Ovary (tissue), 3 donors: ENCODE results near the gene SH2D7.

ENCODE experiments used
- POLR2A ChIP-seq: fragments of 450-650 bp; IDR thresholded peaks from one replicate; pipeline ENCODE4 v1.6.1; 2017; ENCODE audit warnings: antibody characterized with exemption, mild to moderate bottlenecking, moderate library complexity
- TF ChIP-seq, protein P1 (sequence below), 3 donors: fragments of 450-650 bp in 2 of 3; fragments of 200-600 bp in 1 of 3; IDR thresholded peaks; one replicate each; pipeline versions ENCODE4 v1.5.1 to v1.8.0; 2016 to 2022; ENCODE audit warnings: antibody characterized with exemption in 3 of 3, mild to moderate bottlenecking in 1 of 3
- donor health status: DM: no; HTN: no; CAD: no.

DNA sequence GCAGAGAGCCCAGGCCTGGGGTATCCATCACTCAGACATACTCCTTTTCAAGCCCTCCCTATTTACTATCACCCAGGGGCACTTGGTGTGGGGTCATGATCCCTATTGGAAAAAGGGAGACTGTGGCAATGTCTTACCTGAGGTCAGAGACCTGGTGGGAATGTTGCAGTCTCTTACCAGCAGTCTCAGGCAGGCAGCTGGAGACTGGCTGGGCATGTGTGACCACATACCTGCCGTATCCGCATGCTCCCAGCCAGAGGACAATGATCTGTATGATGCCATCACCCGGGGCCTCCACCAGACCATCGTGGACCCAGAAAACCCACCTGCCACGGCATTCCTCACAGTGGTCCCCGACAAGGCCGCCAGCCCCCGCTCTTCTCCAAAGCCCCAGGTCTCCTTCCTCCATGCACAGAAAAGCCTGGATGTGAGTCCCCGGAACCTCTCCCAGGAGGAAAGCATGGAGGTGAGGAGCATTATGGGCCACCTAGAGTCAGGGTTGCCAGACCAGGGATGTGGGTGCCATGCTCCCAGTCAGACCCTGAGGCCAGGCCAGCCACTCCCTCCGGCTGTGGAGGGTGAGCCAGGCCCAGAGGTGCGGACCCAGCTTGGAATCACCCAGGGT, 5.9 kb downstream of the SH2D7 start:
- TF ChIP-seq, protein P1, sequence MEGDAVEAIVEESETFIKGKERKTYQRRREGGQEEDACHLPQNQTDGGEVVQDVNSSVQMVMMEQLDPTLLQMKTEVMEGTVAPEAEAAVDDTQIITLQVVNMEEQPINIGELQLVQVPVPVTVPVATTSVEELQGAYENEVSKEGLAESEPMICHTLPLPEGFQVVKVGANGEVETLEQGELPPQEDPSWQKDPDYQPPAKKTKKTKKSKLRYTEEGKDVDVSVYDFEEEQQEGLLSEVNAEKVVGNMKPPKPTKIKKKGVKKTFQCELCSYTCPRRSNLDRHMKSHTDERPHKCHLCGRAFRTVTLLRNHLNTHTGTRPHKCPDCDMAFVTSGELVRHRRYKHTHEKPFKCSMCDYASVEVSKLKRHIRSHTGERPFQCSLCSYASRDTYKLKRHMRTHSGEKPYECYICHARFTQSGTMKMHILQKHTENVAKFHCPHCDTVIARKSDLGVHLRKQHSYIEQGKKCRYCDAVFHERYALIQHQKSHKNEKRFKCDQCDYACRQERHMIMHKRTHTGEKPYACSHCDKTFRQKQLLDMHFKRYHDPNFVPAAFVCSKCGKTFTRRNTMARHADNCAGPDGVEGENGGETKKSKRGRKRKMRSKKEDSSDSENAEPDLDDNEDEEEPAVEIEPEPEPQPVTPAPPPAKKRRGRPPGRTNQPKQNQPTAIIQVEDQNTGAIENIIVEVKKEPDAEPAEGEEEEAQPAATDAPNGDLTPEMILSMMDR (IDR thresholded peaks at IDR 0.05) = no peak
- no peak for TF ChIP-seq POLR2A
